CD14-positive monocyte (primary cell): Measurements from ENCODE around the gene CLN5. TPM values are rescaled to one million over a fixed set of nuclear protein-coding genes. Genes with fewer than 3 reads are reported as not detected.
A peak's percentile ranks its signal among the peaks of the same experiment; 100 is the strongest.

ENCODE experiments used
- DNase-seq, 3 donors: peaks; one replicate each; pipeline ENCODE4 v3.0.0-alpha.2; 2011 to 2022
- H2AFZ ChIP-seq: 2 replicates; pipeline ENCODE4 v1.6.0; 2012; ENCODE audit warnings: mild to moderate bottlenecking, low read depth, low read length, inconsistent platforms; ENCODE audit not compliant: insufficient read depth, poor library complexity, severe bottlenecking
- H3K27ac ChIP-seq, 2 donors: 1 replicate in 1 of 2; 2 replicates in 1 of 2; pipeline ENCODE4 v1.5.1; 2012 to 2013; ENCODE audit warnings: low read length in 2 of 2, control low read depth in 1 of 2, inconsistent platforms in 1 of 2, low read depth in 1 of 2, mild to moderate bottlenecking in 1 of 2
- H3K27me3 ChIP-seq, 2 donors: one replicate each; pipeline versions ENCODE4 v1.6.0 to v1.6.1; 2011 to 2013; ENCODE audit warnings: low read length in 2 of 2; ENCODE audit not compliant: control insufficient read depth in 2 of 2, insufficient read depth in 2 of 2
- H3K36me3 ChIP-seq, 2 donors: replicated peaks in 1 of 2; 1 replicate in 1 of 2; 2 replicates in 1 of 2; pipeline versions ENCODE4 v1.5.1 to v1.6.1; 2012 to 2013; ENCODE audit warnings: low read length in 2 of 2, control low read depth in 1 of 2, inconsistent platforms in 1 of 2, mild to moderate bottlenecking in 1 of 2; ENCODE audit not compliant: insufficient read depth in 2 of 2, control insufficient read depth in 1 of 2
- H3K4me1 ChIP-seq, 2 donors: 1 replicate in 1 of 2; 2 replicates in 1 of 2; pipeline versions ENCODE4 v1.5.1 to v1.6.1; 2012 to 2013; ENCODE audit warnings: low read length in 2 of 2, control low read depth in 1 of 2, inconsistent platforms in 1 of 2, mild to moderate bottlenecking in 1 of 2, moderate library complexity in 1 of 2; ENCODE audit not compliant: insufficient read depth in 2 of 2, control insufficient read depth in 1 of 2
- H3K4me2 ChIP-seq: replicated peaks from 2 replicates; pipeline ENCODE3; 2012; ENCODE audit warnings: low read length, moderate library complexity, mild to moderate bottlenecking; ENCODE audit not compliant: poor library complexity, severe bottlenecking; ENCODE audit errors: extremely low read depth
- H3K4me3 ChIP-seq, 3 experiments: fragments of 200-600 bp in 1 of 3; sonication (generic) in 1 of 3; replicated peaks in 1 of 3; 1 replicate in 2 of 3; 2 replicates in 1 of 3; pipeline ENCODE4 v1.5.1; 2011 to 2013; ENCODE audit warnings: low read length in 3 of 3, mild to moderate bottlenecking in 3 of 3, control low read depth in 2 of 3, low read depth in 2 of 3, inconsistent platforms in 1 of 3, moderate library complexity in 1 of 3
- H3K79me2 ChIP-seq: 2 replicates; pipeline ENCODE4 v1.6.0; 2012; ENCODE audit warnings: mild to moderate bottlenecking, control low read depth, inconsistent platforms, low read length, moderate library complexity; ENCODE audit not compliant: insufficient read depth
- H3K9ac ChIP-seq: 2 replicates; pipeline ENCODE4 v1.6.0; 2017; ENCODE audit warnings: low read length, mild to moderate bottlenecking; ENCODE audit not compliant: insufficient read depth, poor library complexity, severe bottlenecking
- H3K9me3 ChIP-seq, 2 donors: replicated peaks in 1 of 2; 1 replicate in 1 of 2; 2 replicates in 1 of 2; pipeline versions ENCODE4 v1.5.1 to v1.6.1; 2012 to 2013; ENCODE audit warnings: low read length in 2 of 2, control low read depth in 1 of 2; ENCODE audit not compliant: control insufficient read depth in 1 of 2, insufficient read depth in 1 of 2
- H4K20me1 ChIP-seq: 2 replicates; pipeline ENCODE4 v1.6.0; 2012; ENCODE audit warnings: mild to moderate bottlenecking, low read length, control low read depth, moderate library complexity; ENCODE audit not compliant: insufficient read depth
- H3K27ac Mint-ChIP-seq, 7 donors: one replicate each; pipeline ENCODE4 v1.8.0; 2020; ENCODE audit warnings: mild to moderate bottlenecking in 7 of 7, mixed read lengths in 7 of 7, moderate library complexity in 6 of 7, inconsistent platforms in 2 of 7
- H3K27me3 Mint-ChIP-seq, 3 donors: one replicate each; pipeline ENCODE4 v1.8.0; 2021 to 2022; ENCODE audit warnings: low read depth in 3 of 3, mild to moderate bottlenecking in 3 of 3, mixed read lengths in 3 of 3, moderate library complexity in 3 of 3, inconsistent platforms in 1 of 3
- H3K36me3 Mint-ChIP-seq, 2 donors: one replicate each; pipeline ENCODE4 v1.8.0; 2020; ENCODE audit warnings: mixed read lengths in 2 of 2, inconsistent platforms in 1 of 2, mild to moderate bottlenecking in 1 of 2
- H3K4me1 Mint-ChIP-seq: one replicate; pipeline ENCODE4 v1.8.0; 2020; ENCODE audit warnings: mild to moderate bottlenecking, mixed read lengths
- H3K4me3 Mint-ChIP-seq, 2 donors: one replicate each; pipeline ENCODE4 v1.8.0; 2020; ENCODE audit warnings: mild to moderate bottlenecking in 2 of 2, mixed read lengths in 2 of 2, moderate library complexity in 1 of 2
- H3K9me3 Mint-ChIP-seq, 7 donors: one replicate each; pipeline ENCODE4 v1.8.0; 2020 to 2022; ENCODE audit warnings: mixed read lengths in 7 of 7, mild to moderate bottlenecking in 6 of 7, moderate library complexity in 6 of 7, inconsistent platforms in 2 of 7
- CTCF ChIP-seq: fragments of 200-600 bp; IDR thresholded peaks from one replicate; pipeline ENCODE4 v1.8.0; 2022; ENCODE audit warnings: antibody characterized with exemption, mild to moderate bottlenecking
- WGBS: methylation state at CpG from one replicate; pipeline ENCODE4 v1.1.5; 2013; ENCODE audit warnings: missing lambda C conversion rate; ENCODE audit not compliant: insufficient coverage; 5-methylcytosine and 5-hydroxymethylcytosine counted together
- intact Hi-C, 2 donors: fragments of 100-400 bp; cut with micrococcal nuclease; formaldehyde crosslinking; loops; one replicate each; pipeline versions ENCODE4 v1.15.0 to v1.15.1; 2023
- polyA plus RNA-seq, 3 donors: library from polyadenylated mRNA; depleted of rRNA in 1 of 3; unstranded in 2 of 3; stranded (reverse) in 1 of 3; fragments of 300-500 nt in 2 of 3; fragments of >200 nt in 1 of 3; fragmentation: Illumina TruSeq in 2 of 3; gene quantifications; 1 replicate in 2 of 3; 2 replicates in 1 of 3; pipeline ENCODE4 v1.2.3, GENCODE V29; 2012 to 2021

CLN5 gene
- polyA plus RNA-seq, 3 donors = 9.8 to 22.1 (median 21.5) TPM

GRCh38 chr13:76993021-76993420 lies 1.1 kb downstream of the CLN5 start:
- peaks cover 0 to 7% (median 3%) of the 10 kb centered on the region in 3 donors for H3K27me3 Mint-ChIP-seq
- no peaks in the 10 kb centered on the region for H3K27me3 ChIP-seq
- peak in 1 of 3 donors; percentile 37 for DNase-seq
- peak overlapping the region; percentile 94 for H2AFZ ChIP-seq
- peak overlapping the region in 5 of 7 donors; percentile 13 to 99 (median 95) for H3K27ac Mint-ChIP-seq
- H3K9ac ChIP-seq = peak overlapping the region; percentile 95
- H3K4me1 Mint-ChIP-seq = peaks cover 28% of the 10 kb centered on the region
- peaks cover 14 to 17% of the 10 kb centered on the region in 2 donors for H3K4me1 ChIP-seq
- H3K9me3 ChIP-seq = no peaks in the 10 kb centered on the region
- H3K36me3 Mint-ChIP-seq = peaks cover 18 to 26% of the 10 kb centered on the region in 2 donors
- 38% methylated on average over 1 of the region's 3 CpGs for WGBS
- peak overlapping the region; percentile 96 to 99 for H3K4me3 Mint-ChIP-seq
- TF ChIP-seq CTCF = no peak
- intact Hi-C loops = loop anchor here (5.0 kb wide), 2 partner anchors 106 to 111 kb away; partner anchors contain the start of gene KCTD12 (in 1 of the 2)
- peaks cover 37% of the 10 kb centered on the region for H3K79me2 ChIP-seq
- H3K4me3 ChIP-seq = peak overlapping the region; percentile 69 to 83 (median 78)
- H3K9me3 Mint-ChIP-seq = no peaks in the 10 kb centered on the region
- H3K36me3 ChIP-seq = peaks cover 11 to 29% of the 10 kb centered on the region in 2 donors
- H3K4me2 ChIP-seq = peak overlapping the region; percentile 95
- H4K20me1 ChIP-seq = no peaks in the 10 kb centered on the region
- H3K27ac ChIP-seq = peak overlapping the region in 1 of 2 donors; percentile 93

GRCh38 chr13:76993473-76993872 lies 1.6 kb downstream of the CLN5 start:
- Histone ChIP-seq H3K27me3 (no peaks in the 10 kb centered on the region), H3K4me2 (peak overlapping the region; percentile 95), H2AFZ (no peak overlapping the region), H3K9ac (no peak overlapping the region), H3K36me3 (peaks cover 11 to 33% of the 10 kb centered on the region in 2 donors), H3K27ac (no peak overlapping the region), H3K9me3 (no peaks in the 10 kb centered on the region), H3K79me2 (peaks cover 37% of the 10 kb centered on the region), H3K4me3 (no peak overlapping the region), H3K4me1 (peaks cover 14 to 17% of the 10 kb centered on the region in 2 donors), H4K20me1 (no peaks in the 10 kb centered on the region)
- Mint-ChIP-seq H3K27ac (no peak overlapping the region), H3K4me3 (peak overlapping the region; percentile 96 to 99), H3K9me3 (no peaks in the 10 kb centered on the region), H3K4me1 (peaks cover 28% of the 10 kb centered on the region), H3K27me3 (peaks cover 0 to 7% (median 0%) of the 10 kb centered on the region in 3 donors), H3K36me3 (peaks cover 22 to 30% of the 10 kb centered on the region in 2 donors)
- intact Hi-C loops = loop anchor here (5.0 kb wide), 2 partner anchors 106 to 111 kb away; partner anchors contain the start of gene KCTD12 (in 1 of the 2)
- TF ChIP-seq CTCF = no peak
- WGBS = no CpG with 5 or more reads among the region's 5 CpGs
- no peak for DNase-seq
